Skeletal muscle cell (primary cell): ENCODE data around the gene ZBTB8A.
"Not testable (repeated sequence)": the region's sequence is repeated elsewhere in the genome, so short reads cannot be mapped to it uniquely, and the experiment has no call there.

Source experiments
- DNase-seq: peaks from one replicate; pipeline ENCODE4 v3.0.0-alpha.2; 2010; ENCODE audit warnings: low read depth
- H3K4me3 ChIP-seq: 2 replicates; pipeline ENCODE4 v1.5.1; 2011; ENCODE audit warnings: low read depth, mild to moderate bottlenecking, control low read depth, low read length, moderate library complexity

Gene ZBTB8A

GRCh38 chr1:32538887-32539583, at the start of gene ZBTB8A:
Gene ZBTB8A (plus strand): TSS chr1:32539427. CDS start chr1:32592932, 53,505 bp downstream.
- DNase-seq, result no peak
- H3K4me3 ChIP-seq, result peak within 1 kb of the TSS; percentile 64

- H3K4me3 ChIP-seq, result no peak overlapping the region
- no peak for DNase-seq
These were observed 49.3 kb upstream of the ZBTB8A start for GRCh38 chr1:32489774-32490454.

GRCh38 chr1:32491386-32491785, 47.8 kb upstream of the ZBTB8A start:
- no peak for DNase-seq
- no peak overlapping the region for H3K4me3 ChIP-seq

- no peak overlapping the region for H3K4me3 ChIP-seq
- DNase-seq, result no peak
These were observed 45.0 kb upstream of the ZBTB8A start for GRCh38 chr1:32494196-32494595.

GRCh38 chr1:32494711-32495337, 44.4 kb upstream of the ZBTB8A start:
- DNase-seq, result no peak
- no peak overlapping the region for H3K4me3 ChIP-seq

- peak; percentile 72 for DNase-seq
These were observed 43.1 kb upstream of the ZBTB8A start for GRCh38 chr1:32496127-32496526.

GRCh38 chr1:32498751-32499150, 40.5 kb upstream of the ZBTB8A start:
- no peak overlapping the region for H3K4me3 ChIP-seq
- no peak for DNase-seq

More at GRCh38 chr1:32496127-32496526, 43.1 kb upstream of the ZBTB8A start:
- no peak overlapping the region for H3K4me3 ChIP-seq

- peak overlapping the region; percentile 54 for H3K4me3 ChIP-seq
- DNase-seq, result no peak
These were observed 38.6 kb upstream of the ZBTB8A start for GRCh38 chr1:32500387-32501209.

GRCh38 chr1:32501865-32502264, 37.4 kb upstream of the ZBTB8A start:
- no peak overlapping the region for H3K4me3 ChIP-seq
- no peak for DNase-seq

- no peak for DNase-seq
- H3K4me3 ChIP-seq, result no peak overlapping the region
These were observed 36.1 kb upstream of the ZBTB8A start for GRCh38 chr1:32503153-32503552.

- DNase-seq, result no peak
- no peak overlapping the region for H3K4me3 ChIP-seq
These were observed 32.2 kb upstream of the ZBTB8A start for GRCh38 chr1:32507021-32507420.

- no peak for DNase-seq
- no peak overlapping the region for H3K4me3 ChIP-seq
These were observed 30.5 kb upstream of the ZBTB8A start for GRCh38 chr1:32508761-32509160.

- no peak for DNase-seq
- H3K4me3 ChIP-seq, result no peak overlapping the region
These were observed 29.3 kb upstream of the ZBTB8A start for GRCh38 chr1:32509939-32510338.

- no peak for DNase-seq
These were observed 22.8 kb upstream of the ZBTB8A start for GRCh38 chr1:32516402-32516801.

GRCh38 chr1:32518976-32519375, 20.3 kb upstream of the ZBTB8A start:
- no peak for DNase-seq
- H3K4me3 ChIP-seq, result no peak overlapping the region

More at GRCh38 chr1:32516402-32516801, 22.8 kb upstream of the ZBTB8A start:
- H3K4me3 ChIP-seq, result no peak overlapping the region

GRCh38 chr1:32521165-32521564, 18.1 kb upstream of the ZBTB8A start:
- DNase-seq, result no peak
- H3K4me3 ChIP-seq, result no peak overlapping the region

- H3K4me3 ChIP-seq, result no peak overlapping the region
- no peak for DNase-seq
These were observed 14.2 kb upstream of the ZBTB8A start for GRCh38 chr1:32525053-32525452.

GRCh38 chr1:32525661-32526444, 13.4 kb upstream of the ZBTB8A start:
- no peak for DNase-seq
- no peak overlapping the region for H3K4me3 ChIP-seq

- not testable (repeated sequence) for DNase-seq, H3K4me3 ChIP-seq
These were observed 10.7 kb upstream of the ZBTB8A start for GRCh38 chr1:32528550-32528949.
